Ramos (cell line): ENCODE measurements around the gene TBC1D16.
"Not testable (repeated sequence)": the region's sequence is repeated elsewhere in the genome, so short reads cannot be mapped to it uniquely, and the experiment has no call there.

ENCODE experiments used
- in situ Hi-C: fragments of 300-500 bp; cut with MboI; formaldehyde crosslinking; loops from one replicate; pipeline ENCODE4 v1.14.3; 2022; ENCODE audit warnings: low sequenced_read_pairs; ENCODE audit not compliant: unreplicated experiment

Gene TBC1D16

GRCh38 chr17:80006339-80006720, 29.3 kb downstream of the TBC1D16 start:
- in situ Hi-C loops: no loop called here

DNA sequence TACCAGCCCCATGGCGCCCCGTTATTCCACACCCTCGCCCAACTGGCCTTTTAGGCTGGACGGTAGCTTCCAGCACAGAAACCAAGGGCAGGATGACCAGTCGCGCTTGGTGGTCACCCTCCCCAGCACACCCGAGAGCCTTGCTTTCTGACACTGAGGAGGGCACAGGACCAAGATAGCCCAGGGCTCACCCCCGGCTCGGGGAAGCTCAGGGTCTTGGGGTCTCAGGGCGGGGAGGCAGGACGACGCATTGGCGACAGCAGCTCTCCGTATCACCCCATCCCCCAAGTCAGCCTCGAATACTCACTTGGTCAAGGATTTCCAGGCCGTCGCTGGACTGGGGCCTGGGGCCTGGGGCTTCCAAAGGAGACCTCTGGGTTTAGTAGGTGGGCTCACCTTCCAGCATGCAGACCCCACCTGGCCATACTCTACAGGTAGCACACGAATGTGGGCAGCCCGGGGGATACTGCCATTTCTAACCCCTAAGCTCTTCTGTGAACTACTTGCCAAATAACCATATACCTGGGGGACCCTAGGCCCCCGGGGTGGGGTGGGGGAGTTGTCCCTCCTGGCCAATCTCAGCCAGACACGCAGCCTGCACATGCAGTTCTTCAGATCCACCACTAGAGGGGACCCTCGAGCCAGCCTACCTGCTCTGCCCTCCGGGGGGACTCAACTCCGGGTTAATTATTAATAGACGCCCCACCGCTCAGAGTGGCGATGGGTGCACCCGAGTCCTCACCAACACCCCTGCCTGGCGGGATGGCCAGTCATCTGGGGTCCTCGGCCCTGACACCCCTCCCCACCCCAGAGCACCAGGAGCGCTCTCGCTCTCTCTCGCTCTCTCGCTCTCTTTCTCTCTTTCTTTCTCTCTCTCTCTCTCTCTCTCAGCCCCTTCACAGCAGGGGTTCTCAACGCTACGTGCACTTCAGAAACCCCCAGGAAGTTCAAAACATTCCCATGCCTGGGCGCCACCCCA, 30.0 kb downstream of the TBC1D16 start:
- in situ Hi-C loops: no loop called here

DNA sequence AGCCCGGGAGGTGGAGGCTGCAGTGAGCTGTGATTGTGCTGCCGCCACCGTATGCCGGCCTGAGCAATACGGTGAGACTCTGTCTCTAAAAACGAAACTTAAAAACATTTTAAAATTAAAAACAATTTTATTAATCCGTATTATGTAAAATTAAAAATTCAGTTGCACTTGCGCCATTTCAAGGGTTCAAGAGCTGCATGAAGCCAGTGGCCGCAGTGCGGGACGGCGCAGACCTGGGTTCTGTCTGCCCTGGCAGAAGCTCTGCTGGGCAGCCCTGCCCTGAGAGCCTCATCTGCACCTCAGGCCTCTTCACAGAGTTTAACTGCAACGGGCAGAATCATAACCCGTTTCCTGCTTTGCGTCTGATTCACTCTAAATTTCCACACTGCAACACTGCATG, 31.7 kb downstream of the TBC1D16 start:
- in situ Hi-C loops: no loop called here

DNA sequence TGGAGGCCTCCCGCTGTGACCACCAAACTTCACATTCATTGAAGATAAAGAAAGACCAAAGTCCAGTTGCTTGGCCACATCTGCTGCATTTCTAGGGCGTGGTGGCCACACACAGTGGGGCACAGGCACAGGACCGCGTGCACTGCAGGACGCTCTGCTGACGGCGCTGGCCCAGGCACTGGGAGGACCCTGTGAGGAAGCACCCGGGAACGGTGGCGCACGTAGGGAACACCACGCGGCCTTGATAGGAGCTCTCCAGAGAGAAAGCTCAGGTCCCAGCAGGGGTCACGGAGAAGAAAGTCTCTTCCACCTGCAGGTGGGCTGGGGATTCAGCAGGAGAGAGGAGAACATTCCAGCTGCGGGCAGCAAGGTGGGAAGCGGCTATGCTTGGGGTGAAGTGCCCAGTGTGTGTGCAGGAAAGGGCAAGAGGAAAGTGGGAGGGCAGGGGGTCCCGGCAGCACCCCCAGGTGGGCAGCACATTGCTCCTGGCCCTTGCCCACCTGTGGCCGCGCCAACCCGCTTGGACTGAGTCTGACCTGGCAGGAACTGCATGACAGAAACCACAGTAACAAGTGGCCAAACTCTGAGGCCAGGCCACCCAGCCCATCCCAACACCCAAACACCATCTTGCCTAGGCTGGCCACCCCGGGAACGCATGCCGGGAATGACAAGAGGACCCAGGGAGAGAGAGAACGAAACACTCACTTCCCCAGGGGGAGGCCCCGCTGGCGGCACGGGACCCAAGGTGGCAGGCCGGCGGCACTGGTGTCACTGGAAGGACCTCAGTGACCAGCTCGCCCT, 32.8 kb downstream of the TBC1D16 start:
- in situ Hi-C loops: no loop called here

GRCh38 chr17:80002070-80002641, 33.5 kb downstream of the TBC1D16 start:
- in situ Hi-C loops: no loop called here

- in situ Hi-C loops: no loop called here
These were observed 34.5 kb downstream of the TBC1D16 start for GRCh38 chr17:80000981-80001775.

GRCh38 chr17:80000136-80000535, 35.5 kb downstream of the TBC1D16 start:
- in situ Hi-C loops: no loop called here

DNA sequence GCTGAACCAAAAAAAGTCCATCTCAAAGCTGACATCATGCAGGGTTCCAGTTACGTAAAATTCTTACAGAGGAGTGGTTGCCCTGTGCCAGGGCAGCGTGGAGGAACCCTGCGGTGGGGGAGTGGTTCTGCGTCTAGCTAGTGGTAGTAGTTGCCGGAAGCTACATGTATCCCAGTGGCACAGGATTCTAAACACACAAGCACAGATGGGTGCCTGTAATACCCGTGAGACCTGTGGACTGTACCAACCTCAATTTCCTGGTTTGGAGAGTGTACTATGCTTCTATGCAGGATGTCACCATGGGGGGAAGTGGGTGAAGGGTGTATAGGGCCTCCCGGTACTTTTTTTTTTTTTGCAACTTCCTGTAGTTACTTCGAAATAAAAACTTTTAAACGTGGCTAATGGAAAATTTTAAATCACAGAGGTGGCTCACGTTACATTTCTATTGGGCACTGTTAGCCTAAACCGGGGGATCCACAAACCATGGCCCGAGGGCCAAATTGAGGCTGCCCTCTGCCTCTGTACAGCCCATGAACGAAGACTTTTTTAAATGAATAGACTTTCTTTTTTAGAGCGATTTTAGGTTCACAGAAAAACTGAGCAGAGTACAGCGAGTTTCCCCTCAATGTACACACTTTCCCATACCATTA, 38.5 kb downstream of the TBC1D16 start:
- in situ Hi-C loops: no loop called here

DNA sequence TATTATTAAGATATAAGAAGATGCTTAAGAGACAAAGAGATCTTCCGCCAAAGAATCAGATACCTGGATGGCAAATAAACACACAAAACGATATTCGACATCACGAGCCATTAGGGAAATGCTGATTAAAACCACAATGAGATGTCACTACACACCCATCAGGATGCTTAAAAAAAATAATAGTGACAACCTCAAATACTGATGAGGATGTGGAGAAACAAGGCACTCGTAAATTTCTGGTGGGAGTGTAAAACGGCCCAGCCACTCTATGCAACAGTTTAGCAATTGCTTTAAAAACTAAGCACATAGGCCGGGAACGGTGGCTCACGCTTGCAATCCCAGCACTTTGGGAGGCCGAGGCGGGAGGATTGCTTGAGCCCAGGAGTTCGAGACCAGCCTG, 39.4 kb downstream of the TBC1D16 start:
- in situ Hi-C loops: no loop called here

DNA sequence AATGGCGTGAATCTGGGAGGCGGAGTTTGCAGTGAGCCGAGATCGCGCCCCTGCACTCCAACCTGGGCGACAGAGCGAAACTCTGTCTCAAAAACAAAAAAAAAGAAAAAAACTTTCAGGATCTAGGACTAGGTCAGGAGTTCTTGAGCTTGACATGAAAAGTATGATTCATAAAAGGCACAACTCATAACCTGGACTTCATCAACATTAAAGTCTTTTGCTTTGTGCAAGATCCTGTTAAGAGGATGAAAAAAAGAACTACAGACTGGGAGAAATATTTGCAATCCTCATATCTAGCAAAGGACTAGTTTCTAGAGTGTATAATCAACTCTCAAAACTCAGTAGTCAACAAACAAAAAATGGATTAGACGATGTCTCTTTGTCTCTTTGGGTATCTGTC, 40.0 kb downstream of the TBC1D16 start:
- in situ Hi-C loops: no loop called here

GRCh38 chr17:79994602-79995001, 41.1 kb downstream of the TBC1D16 start:
- in situ Hi-C loops: no loop called here

DNA sequence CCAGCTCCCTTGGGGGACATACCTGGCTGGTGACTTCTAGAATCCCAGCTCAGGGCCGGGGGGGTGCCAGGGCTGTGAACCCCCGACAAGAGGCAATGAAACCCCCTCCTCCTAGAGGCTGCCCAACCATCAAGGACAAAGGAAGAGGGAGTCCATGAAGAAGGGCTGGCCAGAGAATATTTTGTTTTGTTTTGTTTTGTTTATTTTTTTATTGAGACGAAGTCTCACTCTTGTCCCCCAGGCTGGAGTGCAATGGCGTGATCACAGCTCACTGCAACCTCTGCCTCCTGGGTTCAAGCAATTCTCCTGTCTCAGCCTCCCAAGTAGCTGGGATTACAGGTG, 41.5 kb downstream of the TBC1D16 start:
- in situ Hi-C loops: not testable (repeated sequence)

DNA sequence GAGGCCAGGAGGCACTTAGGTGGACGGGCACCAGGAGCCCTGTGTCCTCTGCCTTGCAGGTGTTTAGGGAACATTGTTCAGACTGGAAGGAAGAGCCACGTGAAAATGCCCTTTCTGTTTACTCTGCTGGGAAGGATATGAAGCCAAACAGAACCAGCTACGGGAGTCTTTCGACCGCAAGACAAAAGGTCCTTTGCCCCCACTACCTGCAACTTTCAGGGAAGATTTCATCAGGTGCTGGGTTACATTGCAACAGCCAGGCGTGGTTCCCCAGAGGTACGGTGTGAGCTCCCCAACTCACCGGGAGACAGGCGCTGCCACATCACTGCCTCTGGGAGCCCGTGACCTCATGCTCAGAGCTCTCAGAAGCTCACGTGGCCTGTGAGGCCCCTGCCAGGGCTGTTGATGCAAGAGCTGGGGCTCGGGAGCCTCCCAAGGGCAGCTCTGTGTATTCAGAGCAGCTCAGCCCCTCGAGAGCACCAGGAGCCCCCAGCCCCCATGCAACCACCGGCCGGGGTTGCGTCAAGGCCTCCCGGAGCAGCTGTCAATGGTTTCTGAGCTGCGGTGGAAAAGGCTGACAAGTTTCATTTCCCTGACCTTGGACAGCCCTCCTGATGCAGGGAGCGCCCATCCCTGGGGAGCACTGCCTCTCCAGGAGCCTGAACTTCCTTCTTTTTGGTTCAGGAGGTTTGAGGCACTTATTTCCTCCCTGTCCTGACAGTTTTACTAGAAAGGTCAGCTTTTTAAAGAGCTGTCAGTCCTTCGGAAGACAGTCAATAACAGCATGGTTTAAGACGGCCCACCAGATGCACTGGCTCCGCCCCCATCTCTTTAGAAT, 42.1 kb downstream of the TBC1D16 start:
- in situ Hi-C loops: no loop called here

GRCh38 chr17:79992649-79993389, 42.9 kb downstream of the TBC1D16 start:
- in situ Hi-C loops: no loop called here

GRCh38 chr17:79991924-79992648, 43.6 kb downstream of the TBC1D16 start:
- in situ Hi-C loops: no loop called here

DNA sequence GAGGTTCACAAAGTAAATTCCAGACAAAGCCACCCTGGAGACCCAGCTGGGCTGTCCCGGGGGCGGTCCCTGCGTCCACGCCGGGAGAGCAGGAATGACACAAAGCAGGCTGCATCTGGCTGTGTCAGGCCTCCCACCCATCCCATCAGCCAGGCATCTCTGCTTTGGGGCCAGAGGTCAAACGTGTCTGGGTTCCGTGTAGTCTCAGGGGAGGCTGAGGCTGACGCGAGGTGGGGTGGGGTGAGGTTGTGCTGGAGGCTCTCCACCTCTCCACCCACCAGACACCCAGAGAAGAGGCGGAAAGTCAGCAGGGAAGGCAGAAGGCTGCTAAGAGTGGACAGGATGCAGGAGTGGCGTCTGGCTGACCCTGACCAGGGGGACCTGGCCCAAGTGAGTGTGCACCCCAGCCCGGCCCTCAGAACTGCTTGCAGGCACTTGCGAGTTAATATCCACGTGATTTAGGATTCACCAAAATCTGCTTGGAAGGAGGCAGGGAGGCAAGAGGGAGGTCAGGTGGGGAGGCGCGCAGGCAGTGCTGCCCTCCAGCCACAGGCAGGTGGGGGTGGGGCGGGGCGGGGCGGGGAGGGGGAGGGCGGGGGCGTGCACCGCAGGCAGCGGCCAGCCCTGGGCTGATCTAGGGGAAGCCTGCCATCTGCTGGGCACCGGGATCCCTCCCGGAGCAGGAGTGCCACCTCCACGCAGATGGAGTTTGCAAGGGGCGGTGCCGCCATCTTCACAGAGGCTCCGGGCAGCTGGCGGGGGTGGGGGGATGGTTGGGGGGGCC, 44.3 kb downstream of the TBC1D16 start:
- in situ Hi-C loops: no loop called here

GRCh38 chr17:79990704-79991103, 45.0 kb downstream of the TBC1D16 start:
- in situ Hi-C loops: no loop called here
